PC-9 (cell line): ENCODE results near the gene DNTT. TPM values are rescaled to one million over a fixed set of nuclear protein-coding genes. Genes with fewer than 3 reads are reported as not detected.

Source experiments
- BruUV-seq: library from RNA; stranded (reverse); fragments of 400-500 nt; replicated peaks from 2 replicates; lab custom pipeline; 2021; lab: Mats Ljungman, UMichigan
- CTCF ChIA-PET: fragments of 300-600 bp; sonication (Branson Sonifier 250); formaldehyde crosslinking; loops from one replicate; lab custom pipeline; 2022; ENCODE audit warnings: antibody characterized with exemption; lab: Charles Lee
- POLR2A ChIA-PET: fragments of 300-600 bp; sonication (Branson Sonifier 250); formaldehyde crosslinking; loops from one replicate; lab custom pipeline; 2022; ENCODE audit warnings: antibody characterized with exemption; ENCODE audit not compliant: unreplicated experiment; lab: Charles Lee
- DNase-seq, 2 experiments: peaks; one replicate each; pipeline versions ENCODE4 v3.0.0 to v3.0.0-alpha.2; 2015 to 2022; ENCODE audit warnings: mixed read lengths in 1 of 2
- H2AFZ ChIP-seq: fragments of 200-600 bp; sonication (generic); 2 replicates; pipeline ENCODE4 v1.8.1; 2017; ENCODE audit warnings: antibody characterized with exemption
- H3F3A ChIP-seq: fragments of 200-600 bp; sonication (generic); 2 replicates; pipeline ENCODE4 v1.8.1; 2017; ENCODE audit warnings: antibody characterized with exemption, mild to moderate bottlenecking, low read depth; ENCODE audit not compliant: insufficient read depth
- H3K27ac ChIP-seq: fragments of 200-600 bp; sonication (generic); 2 replicates; pipeline ENCODE4 v1.6.1; 2016; ENCODE audit warnings: mixed run types
- H3K27me3 ChIP-seq: fragments of 200-600 bp; sonication (generic); 2 replicates; pipeline ENCODE4 v1.6.1; 2016; ENCODE audit warnings: low read depth, mixed run types; ENCODE audit not compliant: insufficient read depth
- H3K36me3 ChIP-seq: fragments of 200-600 bp; sonication (generic); 2 replicates; pipeline ENCODE4 v1.6.1; 2016; ENCODE audit warnings: low read depth, mixed run types
- H3K4me1 ChIP-seq: fragments of 200-600 bp; sonication (generic); replicated peaks from 2 replicates; pipeline ENCODE4 v1.6.1; 2016; ENCODE audit warnings: mixed run types; ENCODE audit not compliant: insufficient read depth
- H3K4me2 ChIP-seq: fragments of 200-600 bp; sonication (generic); 2 replicates; pipeline ENCODE4 v1.6.1; 2017; ENCODE audit warnings: mixed run types
- H3K4me3 ChIP-seq: fragments of 200-600 bp; sonication (generic); 2 replicates; pipeline ENCODE4 v1.6.1; 2016; ENCODE audit warnings: mixed run types
- H3K79me2 ChIP-seq: fragments of 200-600 bp; sonication (generic); 2 replicates; pipeline ENCODE4 v1.6.1; 2017; ENCODE audit warnings: low read depth, mixed run types
- H3K9me2 ChIP-seq: fragments of 200-600 bp; sonication (generic); 2 replicates; pipeline ENCODE4 v1.8.1; 2017; ENCODE audit warnings: mild to moderate bottlenecking; ENCODE audit not compliant: insufficient read depth
- H3K9me3 ChIP-seq: fragments of 200-600 bp; sonication (generic); 2 replicates; pipeline ENCODE4 v1.8.1; 2016; ENCODE audit warnings: low read depth; ENCODE audit not compliant: insufficient read depth
- H4K20me1 ChIP-seq: fragments of 200-600 bp; sonication (generic); 2 replicates; pipeline ENCODE4 v1.8.1; 2017; ENCODE audit not compliant: insufficient read depth
- CTCF ChIP-seq: fragments of 200-600 bp; sonication (generic); conservative IDR thresholded peaks from 2 replicates; pipeline ENCODE4 v1.6.1; 2017; ENCODE audit warnings: mixed run types, antibody characterized with exemption, mild to moderate bottlenecking, moderate library complexity
- EZH2 ChIP-seq: fragments of 200-600 bp; sonication (generic); IDR thresholded peaks from 2 replicates; pipeline ENCODE4 v1.8.0; 2017; ENCODE audit warnings: antibody characterized with exemption, low read depth
- intact Hi-C: fragments of 100-400 bp; cut with micrococcal nuclease; formaldehyde crosslinking; loops from one replicate; pipeline ENCODE4 v1.10.0; 2022; ENCODE audit not compliant: unreplicated experiment
- total RNA-seq: library from RNA; stranded (reverse); gene quantifications from 2 replicates; pipeline ENCODE4 v1.2.3, GENCODE V29; 2021

Gene DNTT
- total RNA-seq, 1 experiment from 2014 or later, result not detected

GRCh38 chr10:96339383-96339782 lies 35.1 kb downstream of the DNTT start:
- no peak for DNase-seq
- H3K4me1 ChIP-seq, result no peaks in the 10 kb centered on the region
- ChIA-PET CTCF (interaction anchor here (0.6 to 1.3 kb wide), 5 partner anchors 110 to 699 kb away, joined by 3 to 11 read pairs (median 4); no protein-coding TSS in a partner anchor), POLR2A (no interaction called here)
- intact Hi-C loops, result no loop called here
- H3K4me3 ChIP-seq, result no peak overlapping the region
- BruUV-seq, result no TSS peak
- H3K36me3 ChIP-seq, result no peaks in the 10 kb centered on the region
- H3K27ac ChIP-seq, result no peak overlapping the region
- no peak overlapping the region for H3K4me2 ChIP-seq
- no peak overlapping the region for H2AFZ ChIP-seq
- H3K79me2 ChIP-seq, result no peaks in the 10 kb centered on the region
- no peaks in the 10 kb centered on the region; the same call in 1 of the 2 replicates for H3K27me3 ChIP-seq
- H3K9me3 ChIP-seq, result no peaks in the 10 kb centered on the region
- no peaks in the 10 kb centered on the region for H3F3A ChIP-seq
- H3K9me2 ChIP-seq, result no peaks in the 10 kb centered on the region
- no peaks in the 10 kb centered on the region for H4K20me1 ChIP-seq
- TF ChIP-seq EZH2, result no peak
- TF ChIP-seq CTCF, result no peak

GRCh38 chr10:96339956-96340904 lies 36.0 kb downstream of the DNTT start:
- Histone ChIP-seq H3K36me3 (no peaks in the 10 kb centered on the region), H3K4me3 (no peak overlapping the region), H3K27ac (no peak overlapping the region), H3K4me1 (no peaks in the 10 kb centered on the region), H3K9me3 (no peaks in the 10 kb centered on the region), H4K20me1 (no peaks in the 10 kb centered on the region), H2AFZ (no peak overlapping the region), H3K4me2 (no peak overlapping the region), H3F3A (no peaks in the 10 kb centered on the region), H3K27me3 (no peaks in the 10 kb centered on the region; the same call in 1 of the 2 replicates), H3K9me2 (no peaks in the 10 kb centered on the region), H3K79me2 (no peaks in the 10 kb centered on the region)
- ChIA-PET POLR2A (no interaction called here), CTCF (interaction anchor here (0.6 to 1.3 kb wide), 6 partner anchors 111 to 698 kb away, joined by 3 to 11 read pairs (median 4); no protein-coding TSS in a partner anchor)
- TF ChIP-seq EZH2 (no peak), CTCF (peak; percentile 63)
- peak; percentile 44 to 46 for DNase-seq
- intact Hi-C loops, result loop anchor here (1.0 kb wide), 1 partner anchor 323 kb away; no protein-coding TSS in a partner anchor
- BruUV-seq, result no TSS peak

- Histone ChIP-seq H3K4me2 (no peak overlapping the region), H3K79me2 (no peaks in the 10 kb centered on the region), H4K20me1 (no peaks in the 10 kb centered on the region), H3K36me3 (no peaks in the 10 kb centered on the region), H3K4me1 (no peaks in the 10 kb centered on the region), H3K9me3 (no peaks in the 10 kb centered on the region), H3K4me3 (no peak overlapping the region), H3K27me3 (no peaks in the 10 kb centered on the region), H3F3A (no peaks in the 10 kb centered on the region), H3K9me2 (no peaks in the 10 kb centered on the region), H2AFZ (no peak overlapping the region), H3K27ac (no peak overlapping the region)
- CTCF ChIA-PET, result interaction anchor here (0.6 kb wide), 2 partner anchors 112 to 460 kb away, joined by 3 to 5 read pairs; no protein-coding TSS in a partner anchor
- no peak for TF ChIP-seq CTCF
- no peak for TF ChIP-seq EZH2
- no TSS peak for BruUV-seq
- POLR2A ChIA-PET, result no interaction called here
- intact Hi-C loops, result no loop called here
- DNase-seq, result no peak
Observed at GRCh38 chr10:96341219-96342182, 37.3 kb downstream of the DNTT start.
